Measurements from ENCODE around the gene RASSF1. TPM values are rescaled to one million over a fixed set of nuclear protein-coding genes. Genes with fewer than 3 reads are reported as not detected.

Gene RASSF1
- total RNA-seq, 2 experiments from 2014 or later: 33.0 to 36.0 TPM

GRCh38 chr3:50331364-50331907 lies 9.2 kb downstream of the RASSF1 start:
- no peaks in the 10 kb centered on the region for H3K9me2 ChIP-seq (ENCODE audit: insufficient read depth, low read length)
- H3K4me2 ChIP-seq (ENCODE audit: low read length): no peak overlapping the region
- H3K4me3 ChIP-seq (ENCODE audit: low read depth, low read length, poor library complexity, severe bottlenecking): no peak overlapping the region
- H3K36me3 ChIP-seq (ENCODE audit: insufficient read depth, low read length): peaks cover 66% of the 10 kb centered on the region
- H2AFZ ChIP-seq (ENCODE audit: low read length): no peak overlapping the region
- POLR2A ChIA-PET: no interaction called here
- DNase-seq (ENCODE audit: low spot score): no peak
- H3K27ac ChIP-seq (ENCODE audit: low read depth, low read length, poor library complexity, severe bottlenecking): no peak overlapping the region
- CTCF ChIA-PET (ENCODE audit: unreplicated experiment): interaction anchor here (0.7 kb wide), 1 partner anchor 104 kb away, joined by 3 read pairs; no protein-coding TSS in a partner anchor
- intact Hi-C loops (cut with micrococcal nuclease; ENCODE audit: unreplicated experiment): no loop called here
- no peaks in the 10 kb centered on the region for H3K9me3 ChIP-seq (ENCODE audit: low read length)
- BruUV-seq (replicated peaks): no TSS peak
- peaks cover 42% of the 10 kb centered on the region for H3K4me1 ChIP-seq (ENCODE audit: insufficient read depth, low read length, poor library complexity, severe bottlenecking)
- TF ChIP-seq, protein P1, sequence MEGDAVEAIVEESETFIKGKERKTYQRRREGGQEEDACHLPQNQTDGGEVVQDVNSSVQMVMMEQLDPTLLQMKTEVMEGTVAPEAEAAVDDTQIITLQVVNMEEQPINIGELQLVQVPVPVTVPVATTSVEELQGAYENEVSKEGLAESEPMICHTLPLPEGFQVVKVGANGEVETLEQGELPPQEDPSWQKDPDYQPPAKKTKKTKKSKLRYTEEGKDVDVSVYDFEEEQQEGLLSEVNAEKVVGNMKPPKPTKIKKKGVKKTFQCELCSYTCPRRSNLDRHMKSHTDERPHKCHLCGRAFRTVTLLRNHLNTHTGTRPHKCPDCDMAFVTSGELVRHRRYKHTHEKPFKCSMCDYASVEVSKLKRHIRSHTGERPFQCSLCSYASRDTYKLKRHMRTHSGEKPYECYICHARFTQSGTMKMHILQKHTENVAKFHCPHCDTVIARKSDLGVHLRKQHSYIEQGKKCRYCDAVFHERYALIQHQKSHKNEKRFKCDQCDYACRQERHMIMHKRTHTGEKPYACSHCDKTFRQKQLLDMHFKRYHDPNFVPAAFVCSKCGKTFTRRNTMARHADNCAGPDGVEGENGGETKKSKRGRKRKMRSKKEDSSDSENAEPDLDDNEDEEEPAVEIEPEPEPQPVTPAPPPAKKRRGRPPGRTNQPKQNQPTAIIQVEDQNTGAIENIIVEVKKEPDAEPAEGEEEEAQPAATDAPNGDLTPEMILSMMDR (conservative IDR thresholded peaks at IDR 0.05; ENCODE audit: low read length): no peak
- TF ChIP-seq EZH2phosphoT487 (IDR thresholded peaks at IDR 0.05; ENCODE audit: borderline replicate concordance, low read depth, low read length): no peak
- peaks cover 5% of the 10 kb centered on the region for H4K20me1 ChIP-seq (ENCODE audit: insufficient read depth, low read length)
- H3K79me2 ChIP-seq (ENCODE audit: insufficient read depth, low read depth, low read length): peaks cover 51% of the 10 kb centered on the region

DNA sequence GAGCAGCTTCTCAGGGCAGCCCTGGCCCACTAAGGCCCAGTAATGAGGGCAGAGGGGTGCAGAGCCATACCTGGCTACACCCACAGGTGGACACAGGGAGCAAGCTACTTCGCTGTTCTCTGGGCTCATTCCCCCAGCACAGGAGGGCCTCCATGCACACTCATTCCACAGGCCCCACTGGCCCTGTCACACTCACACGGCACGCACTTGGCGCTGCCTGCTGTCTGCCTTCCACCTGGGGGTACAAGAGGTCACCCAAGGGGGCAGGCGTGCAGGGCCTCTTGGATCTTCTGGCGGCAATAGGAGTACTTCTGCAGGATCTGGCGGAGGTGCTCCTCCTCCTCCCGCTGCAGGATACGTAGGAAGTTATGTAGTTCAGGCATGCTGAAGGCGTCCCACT lies 10.3 kb downstream of the RASSF1 start:
- TF ChIP-seq, protein P1 (conservative IDR thresholded peaks at IDR 0.05; ENCODE audit: low read length): no peak
- no peak for TF ChIP-seq EZH2phosphoT487 (IDR thresholded peaks at IDR 0.05; ENCODE audit: borderline replicate concordance, low read depth, low read length)
- Histone ChIP-seq H3K79me2 (ENCODE audit: insufficient read depth, low read depth, low read length) (peaks cover 40% of the 10 kb centered on the region), H3K4me3 (ENCODE audit: low read depth, low read length, poor library complexity, severe bottlenecking) (no peak overlapping the region), H3K4me2 (ENCODE audit: low read length) (no peak overlapping the region), H3K9me2 (ENCODE audit: insufficient read depth, low read length) (no peaks in the 10 kb centered on the region), H2AFZ (ENCODE audit: low read length) (no peak overlapping the region), H3K4me1 (ENCODE audit: insufficient read depth, low read length, poor library complexity, severe bottlenecking) (peaks cover 34% of the 10 kb centered on the region), H4K20me1 (ENCODE audit: insufficient read depth, low read length) (peaks cover 5% of the 10 kb centered on the region; the same call in 1 of the 2 replicates), H3K36me3 (ENCODE audit: insufficient read depth, low read length) (peaks cover 65% of the 10 kb centered on the region), H3K9me3 (ENCODE audit: low read length) (no peaks in the 10 kb centered on the region), H3K27ac (ENCODE audit: low read depth, low read length, poor library complexity, severe bottlenecking) (no peak overlapping the region)
- no TSS peak for BruUV-seq (replicated peaks)
- no peak for DNase-seq (ENCODE audit: low spot score)
- intact Hi-C loops (cut with micrococcal nuclease; ENCODE audit: unreplicated experiment): no loop called here
- ChIA-PET CTCF (ENCODE audit: unreplicated experiment) (no interaction called here), POLR2A (no interaction called here)
